D341Med (cell line): ENCODE data around the gene DCAF6.

Source experiments
- DNase-seq: peaks from one replicate; pipeline ENCODE4 v3.0.0; 2012; ENCODE audit warnings: low spot score

DCAF6 gene

DNA sequence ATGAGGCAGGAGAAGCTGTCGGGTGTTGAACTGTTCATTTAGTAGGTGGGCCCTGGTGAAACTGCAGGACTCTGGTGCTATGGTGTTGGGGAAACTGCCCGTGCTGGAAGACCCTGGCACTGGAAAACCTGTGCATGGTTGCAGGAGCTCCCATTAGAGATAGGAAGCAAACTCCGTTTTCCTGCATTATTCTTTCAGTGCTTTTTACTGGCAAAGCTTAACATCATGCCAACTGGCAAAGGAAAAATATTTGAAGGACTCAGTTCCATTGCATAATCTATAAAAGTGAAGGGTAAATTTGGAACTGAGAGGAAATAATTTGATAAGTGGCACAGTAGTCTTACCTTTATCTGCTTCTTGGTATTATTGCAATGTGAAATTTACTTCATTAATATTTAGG lies 32.1 kb downstream of the DCAF6 start:
- DNase-seq = no peak

DNA sequence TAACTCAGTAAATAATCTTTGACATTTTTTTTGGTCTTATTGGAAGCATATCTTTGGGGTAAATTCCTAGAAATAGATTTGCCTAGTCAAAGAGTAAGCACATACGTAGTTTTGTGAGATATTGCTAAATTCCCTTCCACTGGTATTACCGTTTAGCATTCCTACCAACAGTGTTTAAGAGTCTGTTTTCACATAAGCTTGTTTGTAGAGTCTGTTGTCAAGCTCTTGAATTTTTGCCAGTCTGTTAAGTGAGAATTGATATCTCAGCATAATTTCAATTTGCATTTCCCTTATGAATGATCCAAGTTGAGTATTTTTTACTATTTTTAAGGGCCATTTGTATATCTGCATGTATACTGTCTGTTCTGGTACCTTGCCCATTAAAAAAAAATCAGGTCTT lies 37.3 kb downstream of the DCAF6 start:
- DNase-seq = no peak

DNA sequence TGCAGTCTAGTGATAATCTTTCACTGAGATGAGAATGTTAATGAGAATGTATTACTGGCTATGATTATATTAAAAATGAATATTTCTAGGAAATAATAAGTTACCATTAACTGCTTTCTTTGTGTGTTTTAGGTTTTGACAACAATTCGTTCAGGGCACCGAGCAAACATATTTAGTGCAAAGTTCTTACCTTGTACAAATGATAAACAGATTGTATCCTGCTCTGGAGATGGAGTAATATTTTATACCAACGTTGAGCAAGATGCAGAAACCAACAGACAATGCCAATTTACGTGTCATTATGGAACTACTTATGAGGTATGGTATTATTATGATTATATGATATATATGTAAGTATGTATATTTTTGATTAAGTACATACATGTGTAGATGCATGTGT lies 38.2 kb downstream of the DCAF6 start:
- no peak for DNase-seq

DNA sequence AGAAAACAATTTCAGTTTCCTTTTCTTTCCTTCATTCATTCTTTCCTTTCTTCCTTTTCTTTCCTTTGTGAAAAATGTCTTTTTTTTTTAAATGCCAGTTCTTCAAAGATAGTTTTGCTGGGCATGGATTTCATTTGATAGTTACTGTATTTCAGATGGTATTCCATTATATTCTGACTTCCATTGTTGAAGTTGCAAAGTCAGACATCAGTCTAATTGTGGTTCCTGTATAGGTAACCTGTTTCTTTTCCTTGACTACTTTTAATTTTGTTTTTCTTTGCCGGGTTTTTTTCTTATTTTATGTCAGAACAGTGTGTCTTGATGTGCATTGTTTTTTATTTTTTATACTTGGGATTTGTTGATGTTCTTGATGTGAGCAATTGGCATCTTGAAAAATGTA lies 40.8 kb downstream of the DCAF6 start:
- DNase-seq = no peak

DNA sequence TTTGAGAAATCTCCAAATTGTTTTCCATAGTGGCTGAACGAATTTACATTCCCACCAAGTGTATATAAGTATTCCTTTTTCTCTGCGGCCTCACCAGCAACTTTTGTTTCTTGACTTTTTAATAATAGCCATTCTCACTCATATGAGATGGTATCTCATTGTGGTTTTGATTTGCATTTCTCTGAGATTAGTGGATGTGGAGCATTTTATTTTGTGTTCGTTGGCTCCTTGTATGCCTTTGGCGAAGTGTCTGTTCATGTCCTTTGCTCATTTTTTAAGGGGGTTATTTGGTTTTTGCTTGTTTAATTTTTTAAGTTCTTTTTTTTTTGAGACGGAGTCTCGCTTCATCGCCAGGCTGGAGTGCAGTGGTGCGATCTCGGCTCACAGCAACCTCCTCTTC lies 45.5 kb downstream of the DCAF6 start:
- DNase-seq = no peak

DNA sequence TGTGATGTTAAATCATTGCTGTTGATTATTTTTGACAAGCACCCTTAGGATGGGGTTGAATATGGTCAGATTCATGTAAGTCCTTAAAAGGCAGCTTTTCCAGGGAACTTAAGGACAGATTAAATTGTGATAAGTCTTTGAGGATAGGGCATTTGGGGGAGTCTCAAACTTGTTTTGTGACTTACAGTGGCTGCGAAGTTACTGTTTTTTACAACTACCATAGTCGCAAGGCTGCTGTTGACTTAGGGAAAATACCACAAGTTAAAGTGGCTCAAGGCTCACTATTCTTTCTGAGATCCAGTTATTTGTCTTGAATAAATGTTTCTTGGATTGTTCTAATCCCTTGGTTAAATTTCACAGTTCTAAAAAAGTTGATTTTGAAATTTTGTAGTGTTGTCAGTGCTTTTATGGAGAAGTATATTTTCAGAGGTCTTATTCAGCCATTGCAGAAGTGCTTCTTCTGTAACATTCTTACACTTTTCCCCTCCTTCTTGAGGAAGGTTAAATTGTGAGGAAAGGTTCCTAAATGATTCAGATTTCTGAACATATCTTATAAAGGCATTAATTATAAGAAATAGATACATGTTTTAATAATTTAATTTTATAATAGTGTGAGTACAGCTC lies 47.4 kb downstream of the DCAF6 start:
- DNase-seq = no peak

DNA sequence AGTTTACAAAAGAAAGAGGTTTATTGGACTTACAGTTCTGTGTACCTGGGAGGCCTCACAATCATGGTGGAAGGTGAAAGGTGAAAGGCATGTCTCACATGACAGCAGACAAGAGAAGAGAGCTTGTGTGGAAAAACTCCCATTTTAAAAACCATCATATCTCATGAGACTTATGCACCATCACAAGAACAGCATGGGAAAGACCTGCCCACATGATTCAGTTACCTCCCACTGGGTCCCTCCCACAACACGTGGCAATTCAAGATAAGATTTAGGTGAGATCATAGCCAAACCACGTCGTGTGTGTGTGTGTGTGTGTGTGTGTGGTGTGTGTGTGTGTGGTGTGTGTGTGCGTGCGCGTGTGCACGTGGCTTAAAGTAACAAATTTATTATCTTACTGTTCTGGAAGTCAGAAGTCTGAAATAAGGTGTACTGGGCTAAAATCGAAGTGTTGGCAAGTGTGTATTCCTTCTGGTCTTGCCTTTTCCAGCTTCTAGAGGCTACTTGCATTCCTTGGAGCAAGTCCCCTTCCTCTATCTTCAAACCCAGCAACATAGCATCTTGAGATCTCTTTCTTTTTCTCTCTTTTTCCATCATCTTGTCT lies 48.5 kb downstream of the DCAF6 start:
- peak; percentile 21 for DNase-seq

DNA sequence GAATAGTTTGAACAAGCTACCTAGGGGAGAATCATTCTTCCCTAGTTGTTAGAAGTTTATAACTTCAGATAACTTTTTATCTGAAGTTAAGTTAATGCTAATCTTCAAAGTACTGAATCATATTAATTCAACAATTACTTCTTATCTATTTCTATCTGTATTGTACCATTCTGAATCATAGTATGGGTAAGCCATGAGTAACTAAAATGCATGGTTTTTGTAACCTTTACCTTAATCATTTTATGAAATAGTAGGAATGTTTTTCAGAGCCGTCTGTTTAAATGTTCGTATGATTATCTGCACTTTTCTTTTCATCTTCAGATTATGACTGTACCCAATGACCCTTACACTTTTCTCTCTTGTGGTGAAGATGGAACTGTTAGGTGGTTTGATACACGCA lies 50.7 kb downstream of the DCAF6 start:
- no peak for DNase-seq

DNA sequence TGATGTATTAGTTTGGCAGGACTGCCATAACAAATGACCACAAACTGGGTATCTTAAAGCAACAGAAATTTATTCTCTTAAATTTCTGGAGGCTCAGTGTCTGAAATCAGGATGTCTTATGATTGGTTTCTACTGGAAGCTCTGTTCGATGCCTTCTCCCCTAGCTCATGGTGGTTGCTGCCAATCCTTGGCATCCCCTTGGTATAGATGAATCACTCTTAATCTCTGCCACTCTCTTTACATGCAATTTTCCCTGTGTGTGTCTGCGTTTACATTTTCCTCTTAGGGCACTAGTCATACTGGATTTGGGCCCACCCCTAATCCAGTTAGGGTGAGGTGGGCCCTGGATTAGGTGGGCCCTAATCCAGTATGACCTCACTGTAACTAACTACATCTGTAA lies 55.1 kb downstream of the DCAF6 start:
- DNase-seq = no peak

DNA sequence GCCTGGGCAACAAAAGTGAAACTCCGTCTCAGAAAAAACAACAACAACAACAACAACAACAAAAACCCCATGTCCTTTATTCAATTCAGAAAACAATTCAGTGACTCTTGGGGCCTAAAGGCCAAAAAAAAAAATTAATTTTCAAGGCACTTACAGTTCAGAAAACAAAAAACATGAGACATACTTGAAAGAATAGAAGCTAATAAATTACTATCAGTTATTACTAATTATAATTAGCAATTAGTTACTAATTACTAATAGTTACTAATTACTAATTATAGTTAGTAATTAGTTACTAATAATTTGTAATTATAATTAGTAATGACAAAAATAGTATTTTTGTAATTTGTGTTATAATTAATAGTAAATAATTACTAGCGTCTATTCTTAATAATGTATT lies 57.2 kb downstream of the DCAF6 start:
- DNase-seq = no peak

DNA sequence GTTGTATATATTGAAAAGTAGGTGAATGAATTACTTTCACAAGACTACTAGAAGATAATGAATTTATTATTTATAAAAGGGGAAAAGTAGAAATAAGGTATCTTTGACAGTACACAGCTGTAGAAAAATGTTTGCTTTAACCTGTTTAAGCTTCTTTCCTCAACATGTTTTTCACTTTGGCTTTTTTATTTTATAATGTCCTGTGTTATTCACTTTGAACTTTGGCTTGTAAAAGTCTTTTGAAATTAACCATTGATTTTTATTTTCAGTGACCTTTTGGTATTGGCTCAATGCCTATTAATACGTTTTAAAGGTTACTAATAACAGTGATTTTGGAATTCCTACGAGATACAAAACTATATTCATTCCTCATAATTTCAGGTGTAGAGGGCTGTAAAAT lies 58.1 kb downstream of the DCAF6 start:
- DNase-seq = no peak

DNA sequence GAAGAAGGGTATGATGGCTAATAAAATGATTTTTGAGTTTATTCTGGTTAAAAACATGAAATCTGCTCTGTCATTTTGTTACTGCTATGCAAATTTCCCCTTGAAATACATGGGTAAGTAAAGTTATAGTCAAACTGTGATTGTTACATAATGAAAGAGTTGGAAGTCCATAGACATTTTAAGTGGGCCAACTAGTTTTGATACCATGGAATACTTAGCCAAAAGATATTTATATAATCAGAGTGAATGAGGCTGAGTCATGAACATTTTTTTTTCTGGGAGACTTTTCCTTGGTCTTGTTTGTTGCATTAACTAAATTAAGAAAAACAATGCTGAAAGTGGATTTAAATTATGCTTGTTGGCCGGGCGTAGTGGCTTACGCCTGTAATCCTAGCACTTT lies 58.6 kb downstream of the DCAF6 start:
- DNase-seq = no peak

DNA sequence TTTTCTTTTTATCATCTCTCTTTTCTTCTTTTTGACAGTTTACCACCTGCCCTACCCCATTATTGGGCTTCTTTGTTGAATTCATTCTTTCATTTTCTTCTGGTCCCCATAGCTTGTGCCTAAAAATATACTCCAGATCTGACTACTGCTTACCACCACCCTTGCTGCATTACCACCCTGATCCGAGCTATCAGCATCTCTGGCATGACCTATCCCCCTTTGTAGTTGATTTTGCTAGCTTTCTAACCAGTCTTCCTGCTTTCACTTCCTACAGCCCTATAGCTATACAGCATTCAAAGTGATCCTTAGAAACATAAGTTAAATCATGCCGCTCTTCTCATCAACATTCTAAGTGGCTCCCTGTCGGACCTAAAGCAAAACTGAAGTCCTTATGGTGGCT lies 59.8 kb downstream of the DCAF6 start:
- DNase-seq = no peak

DNA sequence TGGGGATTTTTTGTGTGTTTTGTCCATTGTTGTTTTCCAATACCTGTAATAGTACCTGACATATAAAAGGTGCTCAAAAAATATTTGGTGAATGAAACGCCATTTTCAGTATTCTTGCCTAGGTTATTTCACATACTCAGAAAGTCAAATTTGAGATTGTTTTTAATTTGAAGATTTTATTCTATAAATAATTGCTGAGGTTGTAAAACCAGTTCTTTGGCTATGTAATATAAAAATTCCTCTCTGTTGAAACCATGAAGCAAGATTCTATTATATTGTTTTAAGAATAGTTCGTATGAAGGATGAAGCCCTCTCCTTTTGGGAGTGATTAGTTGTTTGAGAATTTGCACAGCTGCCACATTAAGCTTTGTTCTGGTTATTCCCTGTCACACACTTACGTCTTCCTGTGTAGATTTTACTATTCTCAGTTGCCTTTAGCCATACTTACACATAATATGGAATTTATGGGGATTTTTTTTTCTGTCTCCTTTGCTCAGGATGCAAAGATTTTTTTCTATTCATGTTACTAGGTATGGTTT lies 60.6 kb downstream of the DCAF6 start:
- no peak for DNase-seq

DNA sequence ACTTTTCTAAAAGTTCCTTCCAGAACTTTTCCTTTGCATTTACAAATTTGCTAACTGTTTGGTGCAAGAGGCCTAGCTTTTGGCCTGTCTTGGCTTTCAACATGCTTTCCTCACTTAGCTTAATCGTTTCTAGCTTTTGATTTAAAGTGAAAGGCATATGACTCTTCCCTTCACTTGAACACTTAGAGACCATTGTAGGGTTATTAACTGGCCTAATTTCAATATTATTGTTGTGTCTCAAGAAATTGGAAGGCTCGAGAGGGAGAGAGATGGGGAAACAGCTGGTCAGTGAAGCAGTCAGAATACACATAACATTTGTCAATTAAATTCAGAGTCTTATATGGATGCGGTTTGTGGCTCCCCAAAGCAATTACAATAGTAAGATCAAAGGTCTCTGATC lies 63.4 kb downstream of the DCAF6 start:
- no peak for DNase-seq

DNA sequence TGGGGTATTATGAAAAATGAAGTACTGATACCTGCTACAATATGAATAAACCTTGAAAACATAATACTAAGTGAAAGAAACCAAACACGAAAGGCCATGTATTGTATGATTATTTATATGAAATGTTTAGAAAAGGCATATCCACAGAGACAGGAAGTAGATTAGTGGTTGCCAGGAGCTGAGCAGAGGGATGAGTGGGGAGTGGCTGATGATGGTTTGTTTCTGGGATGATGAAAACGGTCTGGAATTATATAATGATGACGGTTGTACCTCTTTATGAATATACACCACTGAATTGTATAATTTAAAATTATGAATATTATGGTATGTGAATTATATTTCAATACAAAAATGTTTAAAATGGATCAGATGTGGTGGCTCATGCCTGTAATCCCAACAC lies 64.2 kb downstream of the DCAF6 start:
- no peak for DNase-seq

DNA sequence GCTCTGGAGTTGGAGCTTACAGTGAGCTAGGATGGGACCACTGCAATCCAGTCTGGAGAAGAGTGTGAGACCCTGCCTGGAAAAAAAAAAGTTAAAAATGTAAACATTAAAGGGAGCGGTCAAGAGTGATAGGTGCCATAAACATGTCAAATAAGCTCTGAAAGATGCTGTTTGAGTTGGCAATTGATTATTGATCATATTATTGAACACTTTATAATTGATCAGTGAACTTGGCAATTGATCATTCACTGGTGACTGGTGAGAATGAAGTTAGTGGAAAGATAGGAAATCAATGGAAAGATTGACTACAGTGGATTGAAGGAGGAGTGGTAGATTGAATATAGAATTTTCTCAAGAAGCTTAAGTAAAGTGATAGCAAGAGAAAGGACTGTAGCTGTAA lies 64.7 kb downstream of the DCAF6 start:
- no peak for DNase-seq

DNA sequence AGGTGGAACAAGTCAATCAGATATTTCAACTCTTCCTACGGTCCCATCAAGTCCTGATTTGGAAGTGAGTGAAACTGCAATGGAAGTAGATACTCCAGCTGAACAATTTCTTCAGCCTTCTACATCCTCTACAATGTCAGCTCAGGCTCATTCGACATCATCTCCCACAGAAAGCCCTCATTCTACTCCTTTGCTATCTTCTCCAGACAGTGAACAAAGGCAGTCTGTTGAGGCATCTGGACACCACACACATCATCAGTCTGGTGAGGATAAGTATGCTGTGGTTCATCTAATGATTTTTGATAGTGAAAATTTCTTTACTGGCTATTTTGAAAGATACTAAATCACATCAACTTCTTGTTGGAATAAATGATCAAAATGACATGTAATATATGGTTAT lies 68.0 kb downstream of the DCAF6 start:
- DNase-seq = no peak

DNA sequence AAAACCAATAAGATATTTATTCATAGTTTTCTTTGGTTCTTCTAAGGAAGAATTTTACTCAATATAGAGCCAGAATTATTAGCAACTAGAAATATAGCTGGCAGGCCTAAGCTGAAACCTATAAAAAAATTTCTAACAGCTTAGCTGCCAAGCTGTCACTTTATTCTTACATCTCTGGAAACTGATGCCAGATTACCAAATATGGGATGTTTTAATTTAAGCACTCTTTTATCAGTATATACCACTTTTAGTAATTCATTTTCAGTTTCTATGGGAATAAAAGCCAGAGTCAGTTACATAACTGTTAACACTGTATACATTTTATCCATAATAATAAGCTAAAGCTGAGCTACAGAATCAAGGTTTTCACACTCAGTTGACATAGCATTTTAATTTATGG lies 69.0 kb downstream of the DCAF6 start:
- DNase-seq = no peak

DNA sequence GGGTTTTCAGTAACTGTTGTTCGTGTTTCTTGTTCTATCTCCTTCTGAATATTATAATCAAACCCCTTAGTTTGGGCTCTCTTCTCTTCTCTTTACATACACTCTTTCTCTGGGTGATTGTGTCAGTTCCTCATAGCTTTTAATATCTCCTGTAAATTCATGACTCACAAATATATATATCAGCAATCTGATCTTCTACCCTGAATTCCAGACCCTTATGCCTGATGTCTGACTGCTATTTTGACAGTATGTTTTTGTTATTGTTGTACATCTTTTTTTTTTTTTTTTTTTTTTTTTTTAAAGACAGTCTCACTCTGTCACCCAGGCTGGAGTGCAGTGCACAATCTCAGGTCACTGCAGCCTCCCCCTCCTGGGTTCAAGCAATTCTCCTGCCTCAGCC lies 71.2 kb downstream of the DCAF6 start:
- DNase-seq = no peak

DNA sequence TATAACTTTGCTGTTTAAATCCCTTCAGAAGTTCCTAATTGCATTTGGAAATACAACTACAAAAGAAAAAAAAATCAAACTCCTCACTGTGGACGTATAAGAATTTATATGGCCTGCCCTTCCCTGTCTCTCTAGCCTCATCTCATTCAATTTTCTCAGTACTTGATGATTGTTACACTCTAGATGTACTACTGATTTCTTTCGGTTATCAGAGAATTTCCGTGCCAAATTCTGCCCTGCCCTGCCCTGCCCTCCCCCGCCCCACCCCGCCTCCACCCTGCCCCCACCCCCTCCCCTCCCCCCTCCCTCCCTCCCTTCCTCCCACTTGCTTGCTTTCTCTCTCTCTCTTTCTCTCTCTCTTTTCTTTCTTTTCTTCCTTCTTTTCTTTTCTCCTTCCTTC lies 72.1 kb downstream of the DCAF6 start:
- no peak for DNase-seq

DNA sequence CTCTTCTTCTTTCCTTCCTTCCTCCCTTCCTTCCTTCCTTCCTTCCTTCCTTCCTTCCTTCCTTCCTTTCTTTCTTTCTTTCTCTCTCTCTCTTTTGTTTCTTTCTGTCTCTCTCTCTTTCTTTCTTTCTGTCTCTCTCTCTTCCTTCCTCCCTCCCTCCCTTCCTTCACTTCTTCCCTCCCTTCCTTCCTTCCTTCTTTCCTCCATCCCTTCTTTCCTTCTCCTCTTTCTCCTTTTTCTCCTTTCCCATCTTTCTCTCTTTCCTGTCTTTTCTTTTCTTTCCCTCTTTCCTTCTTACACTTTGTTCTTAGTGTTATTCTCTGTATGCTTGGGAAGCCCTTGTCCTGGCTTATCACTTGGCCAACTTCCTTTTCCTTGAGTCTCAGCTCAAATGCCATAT lies 72.8 kb downstream of the DCAF6 start:
- no peak for DNase-seq

DNA sequence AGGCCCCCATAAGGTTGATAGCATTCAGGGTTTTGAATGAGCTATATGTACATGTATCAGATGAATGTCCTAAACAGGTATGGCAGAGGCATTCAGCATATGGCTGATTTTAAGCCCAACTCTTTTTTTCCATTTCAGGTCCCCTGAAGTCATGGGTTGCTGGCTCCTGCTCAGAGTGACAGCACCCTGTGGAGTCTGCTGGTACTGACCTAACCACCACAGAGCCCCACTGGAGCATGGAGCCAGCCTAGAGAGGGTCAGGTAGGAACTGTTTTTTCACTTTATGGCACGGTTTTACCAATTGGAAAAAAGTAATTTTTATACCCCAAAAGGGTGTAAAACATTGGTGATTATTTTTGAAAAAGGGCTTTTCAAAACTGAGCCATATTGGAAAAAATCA lies 82.9 kb downstream of the DCAF6 start:
- DNase-seq = peak; percentile 39

DNA sequence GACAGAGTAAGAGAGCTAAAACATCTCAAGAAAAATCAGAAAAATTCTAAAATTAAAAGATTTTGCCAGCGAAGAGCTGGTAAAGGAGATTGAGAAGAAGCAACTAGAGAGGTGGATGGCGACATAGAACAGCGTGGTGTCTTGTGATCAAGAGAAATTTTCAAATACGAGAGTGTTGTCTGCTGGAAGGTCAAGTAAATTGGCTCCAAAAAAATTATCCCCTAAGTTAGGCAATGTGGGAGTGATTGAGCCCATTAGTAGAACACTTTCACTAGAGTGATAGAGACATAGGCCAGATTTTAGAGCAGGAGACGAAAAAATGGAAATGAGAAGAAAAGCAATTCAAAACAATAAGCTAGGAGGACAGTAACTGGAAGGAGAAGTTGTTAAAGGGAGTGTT lies 94.7 kb downstream of the DCAF6 start:
- no peak for DNase-seq
